ENCODE data around the gene MINDY2. TPM values are rescaled to one million over a fixed set of nuclear protein-coding genes. Genes with fewer than 3 reads are reported as not detected.
"Not testable (repeated sequence)": the region's sequence is repeated elsewhere in the genome, so short reads cannot be mapped to it uniquely, and the experiment has no call there.

MINDY2 gene
- total and polyA plus RNA-seq, 7 experiments from 2014 or later, result 8.9 to 16.6 (median 11.4) TPM

DNA sequence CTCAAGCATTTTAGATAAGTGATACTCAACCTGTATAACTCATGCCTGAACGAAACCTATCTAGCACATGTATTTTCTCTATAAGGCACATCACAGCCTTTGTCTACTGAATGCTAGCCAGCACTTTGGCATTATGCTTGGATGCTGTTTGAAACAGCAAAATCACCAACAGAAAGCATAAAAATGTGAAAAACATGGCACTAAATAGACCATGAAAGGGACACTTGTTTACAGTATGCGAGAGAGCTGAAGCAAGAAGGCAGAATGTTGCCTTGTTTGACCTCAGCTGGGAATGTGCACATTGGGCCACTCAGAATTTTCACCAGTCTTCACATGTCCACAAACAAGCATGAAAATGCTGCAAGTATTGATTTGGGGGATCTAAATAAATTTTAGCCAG, 59.5 kb downstream of the MINDY2 start:
- Mint-ChIP-seq H3K36me3 (peaks cover 10 to 42% (median 23%) of the 10 kb centered on the region in 5 donors), H3K4me1 (peaks cover 0 to 6% (median 0%) of the 10 kb centered on the region in 7 donors), H3K27me3 (no peaks in the 10 kb centered on the region), H3K4me3 (no peak overlapping the region), H3K27ac (no peak overlapping the region), H3K9me3 (no peaks in the 10 kb centered on the region)
- Histone ChIP-seq H3K27me3 (ENCODE audit: control insufficient read depth in 2 of 2, insufficient read depth in 2 of 2, low read length in 2 of 2) (no peaks in the 10 kb centered on the region), H3K27ac (ENCODE audit: low read depth, low read length) (no peak overlapping the region), H3K4me1 (ENCODE audit: control insufficient read depth in 2 of 2, insufficient read depth in 2 of 2, low read length in 2 of 2) (no peaks in the 10 kb centered on the region), H3K4me3 (ENCODE audit: low read length) (no peak overlapping the region), H3K36me3 (ENCODE audit: control insufficient read depth in 2 of 3, insufficient read depth in 3 of 3, low read length in 3 of 3) (no peaks in the 10 kb centered on the region), H3K9me3 (ENCODE audit: control insufficient read depth in 2 of 3, low read length in 3 of 3) (no peaks in the 10 kb centered on the region)
- intact Hi-C loops (cut with micrococcal nuclease), result no loop called here
- DNase-seq, result no peak
- POLR2A ChIA-PET, result no interaction called here
- CTCF ChIA-PET, result interaction anchor here (0.6 kb wide), 1 partner anchor 77 kb away, joined by 3 read pairs; no protein-coding TSS in a partner anchor
- no peak for ATAC-seq

DNA sequence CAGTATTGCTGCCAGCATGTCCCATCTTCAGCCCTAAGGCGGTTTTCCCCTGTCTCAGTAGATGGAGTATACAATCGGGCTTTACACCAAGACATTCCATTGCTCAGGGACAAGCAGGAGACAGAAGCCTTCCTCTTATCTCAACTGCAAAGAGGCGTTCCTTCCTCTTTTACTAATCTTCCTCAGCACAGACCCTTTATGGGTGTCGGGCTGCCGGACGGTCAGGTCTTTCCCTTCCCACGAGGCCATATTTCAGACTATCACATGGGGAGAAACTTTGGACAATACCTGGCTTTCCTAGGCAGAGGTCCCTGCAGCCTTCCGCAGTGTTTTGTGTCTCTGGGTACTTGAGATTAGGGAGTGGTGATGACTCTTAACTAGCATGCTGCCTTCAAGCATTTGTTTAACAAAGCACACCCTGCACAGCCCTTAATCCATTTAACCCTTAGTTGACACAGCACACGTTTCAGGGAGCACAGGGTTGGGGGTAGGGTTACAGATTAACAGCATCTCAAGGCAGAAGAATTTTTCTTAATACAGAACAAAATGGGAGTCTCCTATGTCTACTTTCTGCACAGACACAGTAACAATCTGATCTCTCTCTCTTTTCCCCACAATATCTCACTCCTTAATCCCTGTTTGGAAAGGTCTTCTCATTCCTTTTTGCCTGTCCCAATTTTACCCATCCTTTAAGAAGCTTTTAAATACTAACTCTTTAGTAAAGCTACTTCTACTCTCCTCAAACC, 62.8 kb downstream of the MINDY2 start:
- H3K4me1 Mint-ChIP-seq; ATAC-seq; H3K4me3 ChIP-seq (ENCODE audit: low read length); H3K4me1 ChIP-seq (ENCODE audit: control insufficient read depth in 2 of 2, insufficient read depth in 2 of 2, low read length in 2 of 2); H3K27ac Mint-ChIP-seq; H3K9me3 ChIP-seq (ENCODE audit: control insufficient read depth in 2 of 3, low read length in 3 of 3); DNase-seq; H3K27me3 ChIP-seq (ENCODE audit: control insufficient read depth in 2 of 2, insufficient read depth in 2 of 2, low read length in 2 of 2); intact Hi-C loops (cut with micrococcal nuclease); H3K27ac ChIP-seq (ENCODE audit: low read depth, low read length); H3K36me3 ChIP-seq (ENCODE audit: control insufficient read depth in 2 of 3, insufficient read depth in 3 of 3, low read length in 3 of 3); POLR2A ChIA-PET; H3K4me3 Mint-ChIP-seq; H3K9me3 Mint-ChIP-seq; H3K27me3 Mint-ChIP-seq: not testable (repeated sequence)
- peaks cover 4 to 36% (median 10%) of the 10 kb centered on the region in 5 donors for H3K36me3 Mint-ChIP-seq
- CTCF ChIA-PET, result interaction anchor here (0.6 kb wide), 1 partner anchor 13 kb away, joined by 5 read pairs; no protein-coding TSS in a partner anchor

DNA sequence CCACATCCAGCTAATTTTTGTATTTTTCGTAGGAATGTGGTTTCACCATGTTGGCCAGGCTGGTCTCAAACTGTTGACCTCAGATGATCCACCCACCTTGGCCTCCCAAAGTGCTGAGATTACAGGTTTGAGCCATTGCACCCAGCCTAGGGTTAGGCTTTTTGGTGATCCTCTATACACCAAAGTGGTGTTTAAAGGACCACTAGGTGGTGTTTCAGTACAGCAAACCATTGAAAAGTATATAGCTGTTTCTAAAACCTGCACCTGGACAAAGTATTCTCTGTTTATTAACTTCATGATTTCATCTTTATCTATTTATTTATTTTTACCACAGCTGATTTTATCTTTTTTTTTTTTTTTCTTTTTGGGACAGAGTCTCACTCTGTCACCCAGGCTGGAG, 68.4 kb downstream of the MINDY2 start:
- Histone ChIP-seq H3K36me3 (ENCODE audit: control insufficient read depth in 2 of 3, insufficient read depth in 3 of 3, low read length in 3 of 3) (no peaks in the 10 kb centered on the region), H3K4me3 (ENCODE audit: low read length) (no peak overlapping the region), H3K27ac (ENCODE audit: low read depth, low read length) (no peak overlapping the region), H3K27me3 (ENCODE audit: control insufficient read depth in 2 of 2, insufficient read depth in 2 of 2, low read length in 2 of 2) (no peaks in the 10 kb centered on the region), H3K4me1 (ENCODE audit: control insufficient read depth in 2 of 2, insufficient read depth in 2 of 2, low read length in 2 of 2) (no peaks in the 10 kb centered on the region), H3K9me3 (ENCODE audit: control insufficient read depth in 2 of 3, low read length in 3 of 3) (no peaks in the 10 kb centered on the region)
- ATAC-seq (no peak), DNase-seq (peak in 2 of 9 donors; percentile 2 to 15)
- intact Hi-C loops (cut with micrococcal nuclease), result loop anchor here in 1 of 2 donors (1.0 kb wide), 2 partner anchors 654 to 690 kb away; no protein-coding TSS in a partner anchor
- Mint-ChIP-seq H3K27me3 (no peaks in the 10 kb centered on the region), H3K9me3 (no peaks in the 10 kb centered on the region), H3K27ac (no peak overlapping the region), H3K36me3 (peaks cover 0 to 14% (median 0%) of the 10 kb centered on the region in 5 donors), H3K4me1 (peaks cover 0 to 2% (median 0%) of the 10 kb centered on the region in 7 donors), H3K4me3 (no peak overlapping the region)
- POLR2A ChIA-PET, result no interaction called here
- CTCF ChIA-PET, result no interaction called here

DNA sequence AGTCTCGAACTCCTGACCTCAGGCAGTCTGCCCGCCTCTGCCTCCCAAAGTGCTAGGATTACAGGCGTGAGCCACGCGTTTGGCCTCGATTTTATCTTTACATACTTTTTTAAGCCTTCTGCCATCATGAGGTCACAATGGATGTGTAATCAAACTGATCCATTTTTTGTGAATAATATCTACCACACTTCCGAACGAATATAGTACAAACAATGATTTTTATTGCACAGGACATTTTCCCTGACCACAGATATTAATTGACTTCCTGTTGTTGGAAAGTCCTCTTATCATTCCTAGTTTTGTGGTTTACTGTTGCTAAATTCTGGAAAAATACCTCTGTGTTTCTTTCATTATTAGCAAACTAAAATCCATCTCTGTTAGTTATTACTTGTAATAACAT, 68.9 kb downstream of the MINDY2 start:
- peaks cover 0 to 2% (median 0%) of the 10 kb centered on the region in 7 donors for H3K4me1 Mint-ChIP-seq
- H3K4me3 ChIP-seq (ENCODE audit: low read length), result no peak overlapping the region
- ATAC-seq (no peak), DNase-seq (no peak)
- H3K36me3 Mint-ChIP-seq, result peaks cover 0 to 15% (median 0%) of the 10 kb centered on the region in 5 donors
- H3K4me3 Mint-ChIP-seq, result no peak overlapping the region
- H3K9me3 ChIP-seq (ENCODE audit: control insufficient read depth in 2 of 3, low read length in 3 of 3), result no peaks in the 10 kb centered on the region
- H3K27me3 Mint-ChIP-seq, result no peaks in the 10 kb centered on the region
- H3K27ac ChIP-seq (ENCODE audit: low read depth, low read length), result no peak overlapping the region
- H3K4me1 ChIP-seq (ENCODE audit: control insufficient read depth in 2 of 2, insufficient read depth in 2 of 2, low read length in 2 of 2), result no peaks in the 10 kb centered on the region
- CTCF ChIA-PET, result no interaction called here
- H3K9me3 Mint-ChIP-seq, result no peaks in the 10 kb centered on the region
- no peaks in the 10 kb centered on the region for H3K36me3 ChIP-seq (ENCODE audit: control insufficient read depth in 2 of 3, insufficient read depth in 3 of 3, low read length in 3 of 3)
- H3K27ac Mint-ChIP-seq, result no peak overlapping the region
- POLR2A ChIA-PET, result no interaction called here
- intact Hi-C loops (cut with micrococcal nuclease), result no loop called here
- no peaks in the 10 kb centered on the region for H3K27me3 ChIP-seq (ENCODE audit: control insufficient read depth in 2 of 2, insufficient read depth in 2 of 2, low read length in 2 of 2)

DNA sequence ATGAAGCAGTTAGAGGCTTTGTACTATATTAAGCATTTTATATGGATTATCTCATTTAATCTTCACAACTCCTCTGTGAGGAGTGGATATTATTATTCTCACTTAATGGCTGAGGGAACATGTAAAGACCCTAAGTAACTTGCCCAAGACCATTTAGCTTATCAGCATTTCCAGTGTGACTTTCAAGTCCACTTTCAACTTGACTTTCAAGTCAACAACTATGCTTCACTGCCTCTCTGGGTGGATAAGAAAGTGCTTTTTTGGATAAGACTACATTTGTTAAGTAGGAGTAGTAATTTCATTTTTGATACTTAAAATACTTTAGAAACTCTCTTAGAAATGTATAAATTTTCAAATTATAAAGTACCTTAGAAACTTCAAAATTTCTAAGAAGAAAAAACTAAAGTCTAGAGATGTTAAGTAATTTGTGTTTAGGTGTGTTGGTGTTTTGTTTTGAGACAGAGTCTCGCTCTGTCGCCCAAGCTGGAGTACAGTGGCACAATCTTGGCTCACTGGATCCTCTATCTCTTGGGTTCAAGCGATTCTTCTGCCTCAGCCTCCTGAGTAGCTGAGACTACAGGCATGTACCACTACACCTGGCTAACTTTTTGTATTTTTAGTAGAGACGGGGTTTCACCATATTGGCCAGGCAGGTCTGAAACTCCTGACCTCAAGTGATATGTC, 71.8 kb downstream of the MINDY2 start:
- DNase-seq, result no peak
- Histone ChIP-seq H3K4me1 (ENCODE audit: control insufficient read depth in 2 of 2, insufficient read depth in 2 of 2, low read length in 2 of 2) (no peaks in the 10 kb centered on the region), H3K27ac (ENCODE audit: low read depth, low read length) (no peak overlapping the region), H3K36me3 (ENCODE audit: control insufficient read depth in 2 of 3, insufficient read depth in 3 of 3, low read length in 3 of 3) (peaks cover 0 to 8% (median 5%) of the 10 kb centered on the region in 3 experiments), H3K9me3 (ENCODE audit: control insufficient read depth in 2 of 3, low read length in 3 of 3) (no peaks in the 10 kb centered on the region), H3K4me3 (ENCODE audit: low read length) (no peak overlapping the region), H3K27me3 (ENCODE audit: control insufficient read depth in 2 of 2, insufficient read depth in 2 of 2, low read length in 2 of 2) (no peaks in the 10 kb centered on the region)
- no peak overlapping the region for H3K4me3 Mint-ChIP-seq
- CTCF ChIA-PET, result interaction anchor here (0.6 kb wide), 1 partner anchor 1552 kb away, joined by 3 read pairs; no protein-coding TSS in a partner anchor
- no peak for ATAC-seq
- POLR2A ChIA-PET, result no interaction called here
- peaks cover 0 to 2% (median 0%) of the 10 kb centered on the region in 7 donors for H3K4me1 Mint-ChIP-seq
- intact Hi-C loops (cut with micrococcal nuclease), result no loop called here
- H3K27ac Mint-ChIP-seq, result no peak overlapping the region
- no peaks in the 10 kb centered on the region for H3K9me3 Mint-ChIP-seq
- H3K36me3 Mint-ChIP-seq, result peaks cover 6 to 25% (median 15%) of the 10 kb centered on the region in 5 donors
- no peaks in the 10 kb centered on the region for H3K27me3 Mint-ChIP-seq

DNA sequence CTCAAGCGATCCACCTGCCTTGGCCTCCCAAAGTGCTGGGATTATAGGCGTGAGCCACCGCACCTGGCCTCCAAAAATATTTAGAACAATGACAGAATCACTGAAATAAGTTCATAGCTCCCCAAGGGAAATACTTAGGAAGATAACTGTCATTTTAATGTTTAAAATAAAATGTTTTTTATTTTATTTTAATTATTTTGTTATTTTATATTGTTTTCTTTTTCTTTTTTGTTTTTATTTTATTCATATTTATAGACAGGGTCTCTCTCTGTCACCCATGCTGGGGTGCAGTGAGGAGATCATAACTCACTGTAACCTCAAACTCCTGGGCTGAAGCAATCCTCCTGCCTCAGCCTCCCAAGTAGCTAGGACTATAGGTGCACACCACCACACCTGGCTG, 80.1 kb downstream of the MINDY2 start:
- H3K36me3 ChIP-seq (ENCODE audit: control insufficient read depth in 2 of 3, insufficient read depth in 3 of 3, low read length in 3 of 3); ATAC-seq; H3K4me3 Mint-ChIP-seq; H3K27me3 ChIP-seq (ENCODE audit: control insufficient read depth in 2 of 2, insufficient read depth in 2 of 2, low read length in 2 of 2); H3K4me1 ChIP-seq (ENCODE audit: control insufficient read depth in 2 of 2, insufficient read depth in 2 of 2, low read length in 2 of 2); CTCF ChIA-PET; H3K4me1 Mint-ChIP-seq; H3K27me3 Mint-ChIP-seq; H3K4me3 ChIP-seq (ENCODE audit: low read length); H3K27ac ChIP-seq (ENCODE audit: low read depth, low read length); H3K27ac Mint-ChIP-seq; H3K9me3 Mint-ChIP-seq; intact Hi-C loops (cut with micrococcal nuclease); POLR2A ChIA-PET; H3K9me3 ChIP-seq (ENCODE audit: control insufficient read depth in 2 of 3, low read length in 3 of 3); DNase-seq: not testable (repeated sequence)
- H3K36me3 Mint-ChIP-seq, result peaks cover 10 to 48% (median 27%) of the 10 kb centered on the region in 5 donors

All from naive thymus-derived CD4-positive, alpha-beta T cell (primary cell).